GM12878 (cell line): ENCODE data around the gene HS3ST3A1. TPM values are rescaled to one million over a fixed set of nuclear protein-coding genes. Genes with fewer than 3 reads are reported as not detected.

Experiments
- ATAC-seq: fragments of 200-7000 bp; cut with Tn5 transposase; 3 replicates; pipeline ENCODE4 v1.9.1; 2020; ENCODE audit warnings: mild to moderate bottlenecking, moderate library complexity
- BruUV-seq: library from RNA; stranded (reverse); fragments of 400-500 nt; replicated peaks from 2 replicates; lab custom pipeline; 2021; lab: Mats Ljungman, UMichigan
- CTCF ChIA-PET: fragments of 300-600 bp; sonication (Branson Sonifier 250); formaldehyde crosslinking; extraction: SDS; loops from one replicate; lab custom pipeline; 2021; ENCODE audit warnings: inconsistent platforms; lab: Yijun Ruan, JAX
- POLR2A ChIA-PET: fragments of 350-600 bp; formaldehyde crosslinking; extraction: SDS; loops from one replicate; lab custom pipeline; 2021; ENCODE audit warnings: inconsistent platforms; lab: Charles Lee
- RAD21 ChIA-PET: fragments of 300-600 bp; sonication (Branson Sonifier 250); formaldehyde crosslinking; loops from one replicate; lab custom pipeline; 2023; ENCODE audit warnings: antibody characterized with exemption; ENCODE audit not compliant: unreplicated experiment; lab: Charles Lee
- SMC1A ChIA-PET: fragments of 300-600 bp; sonication (Branson Sonifier 250); formaldehyde crosslinking; loops from one replicate; lab custom pipeline; 2023; ENCODE audit not compliant: unreplicated experiment, uncharacterized antibody; lab: Charles Lee
- DNase-seq: peaks from one replicate; pipeline ENCODE4 v3.0.0-alpha.2; 2011; ENCODE audit warnings: low read depth, low spot score
- FAIRE-seq: peaks from 3 replicates; lab custom pipeline; 2011; peaks lifted over from hg19 to GRCh38; lab: Jason Lieb, UNC
- H2AFZ ChIP-seq: 2 replicates; pipeline ENCODE4 v1.6.0; 2011; ENCODE audit warnings: low read depth, low read length, control low read depth; ENCODE audit not compliant: control insufficient read depth
- H3K27ac ChIP-seq: 2 replicates; pipeline ENCODE4 v1.5.1; 2011; ENCODE audit warnings: control low read depth; ENCODE audit not compliant: control insufficient read depth, insufficient read depth
- H3K27me3 ChIP-seq, 2 experiments: replicated peaks in 1 of 2; 2 replicates each; pipeline versions ENCODE4 v1.6.0 to v1.6.1; 2011; ENCODE audit warnings: low read length in 1 of 2; ENCODE audit not compliant: control insufficient read depth in 2 of 2, insufficient read depth in 2 of 2
- H3K36me3 ChIP-seq, 2 experiments: 2 replicates each; pipeline ENCODE4 v1.5.1; 2011; ENCODE audit warnings: low read length in 1 of 2; ENCODE audit not compliant: control insufficient read depth in 2 of 2, insufficient read depth in 2 of 2
- H3K4me1 ChIP-seq: 2 replicates; pipeline ENCODE4 v1.6.1; 2011; ENCODE audit warnings: mild to moderate bottlenecking, low read length, moderate library complexity, mixed read lengths; ENCODE audit not compliant: control insufficient read depth, insufficient read depth
- H3K4me2 ChIP-seq: 2 replicates; pipeline ENCODE4 v1.6.0; 2011; ENCODE audit warnings: control low read depth; ENCODE audit not compliant: control insufficient read depth, insufficient read depth
- H3K4me3 ChIP-seq: fragments of 200-600 bp; sonication (generic); 2 replicates; pipeline ENCODE4 v1.5.1; 2016
- H3K79me2 ChIP-seq: 2 replicates; pipeline ENCODE4 v1.6.0; 2011; ENCODE audit warnings: low read length; ENCODE audit not compliant: control insufficient read depth, insufficient read depth
- H3K9ac ChIP-seq: 2 replicates; pipeline ENCODE4 v1.8.0; 2011; ENCODE audit warnings: low read length, control low read depth, mixed read lengths; ENCODE audit not compliant: control insufficient read depth, insufficient read depth
- H3K9me3 ChIP-seq: replicated peaks from 3 replicates; pipeline ENCODE4 v1.5.1; 2011; ENCODE audit warnings: mild to moderate bottlenecking, low read length; ENCODE audit not compliant: control insufficient read depth, insufficient read depth
- H4K20me1 ChIP-seq: 2 replicates; pipeline ENCODE4 v1.6.0; 2011; ENCODE audit not compliant: control insufficient read depth, insufficient read depth
- ATF7 ChIP-seq: fragments of 450-650 bp; IDR thresholded peaks from 2 replicates; pipeline ENCODE4 v1.6.1; 2016; ENCODE audit warnings: low read depth, mild to moderate bottlenecking
- BMI1 ChIP-seq: fragments of 450-650 bp; IDR thresholded peaks from 2 replicates; pipeline ENCODE4 v1.6.1; 2016; ENCODE audit warnings: mild to moderate bottlenecking, moderate library complexity, borderline replicate concordance
- CBFB ChIP-seq: IDR thresholded peaks from 2 replicates; pipeline ENCODE4 v1.6.1; 2016; ENCODE audit warnings: antibody characterized with exemption, low read depth
- E2F8 ChIP-seq: fragments of 450-650 bp; IDR thresholded peaks from 2 replicates; pipeline ENCODE4 v1.6.1; 2018; ENCODE audit warnings: mild to moderate bottlenecking, low read depth, moderate library complexity; ENCODE audit not compliant: partially characterized antibody
- HCFC1 ChIP-seq: fragments of 150-350 bp; IDR thresholded peaks from 2 replicates; pipeline ENCODE4 v1.6.1; 2014; ENCODE audit warnings: low read length
- IRF4 ChIP-seq: IDR thresholded peaks from 2 replicates; pipeline ENCODE4 v1.6.1; 2011; ENCODE audit warnings: low read depth, low read length
- LARP7 ChIP-seq: fragments of 450-650 bp; IDR thresholded peaks from 2 replicates; pipeline ENCODE4 v1.6.1; 2017; ENCODE audit warnings: mild to moderate bottlenecking
- NFYB ChIP-seq: IDR thresholded peaks from 2 replicates; pipeline ENCODE4 v1.6.1; 2011; ENCODE audit warnings: low read depth, mild to moderate bottlenecking, low read length, improper control_type of control experiment, moderate library complexity; ENCODE audit not compliant: insufficient read depth
- PKNOX1 ChIP-seq: fragments of 450-650 bp; IDR thresholded peaks from 2 replicates; pipeline ENCODE4 v1.6.1; 2016; ENCODE audit warnings: mild to moderate bottlenecking
- RUNX3 ChIP-seq: IDR thresholded peaks from 2 replicates; pipeline ENCODE4 v1.6.1; 2012; ENCODE audit warnings: low read length, inconsistent platforms
- SMC3 ChIP-seq: IDR thresholded peaks from 2 replicates; pipeline ENCODE4 v1.6.1; 2011; ENCODE audit warnings: low read length, improper control_type of control experiment, borderline replicate concordance
- TARDBP ChIP-seq: IDR thresholded peaks from 2 replicates; pipeline ENCODE4 v1.6.1; 2016; ENCODE audit warnings: borderline replicate concordance
- TCF3 ChIP-seq: IDR thresholded peaks from 2 replicates; pipeline ENCODE4 v1.6.1; 2012; ENCODE audit warnings: low read depth, mild to moderate bottlenecking, low read length, borderline replicate concordance; ENCODE audit not compliant: insufficient read depth
- TCF7 ChIP-seq: IDR thresholded peaks from 2 replicates; pipeline ENCODE4 v1.6.1; 2014; ENCODE audit warnings: antibody characterized with exemption, borderline replicate concordance
- ZNF207 ChIP-seq: fragments of 450-650 bp; IDR thresholded peaks from 2 replicates; pipeline ENCODE4 v1.6.1; 2014; ENCODE audit warnings: antibody characterized with exemption, mild to moderate bottlenecking, borderline replicate concordance
- ZNF24 ChIP-seq: fragments of 450-650 bp; IDR thresholded peaks from 2 replicates; pipeline ENCODE4 v1.6.1; 2017; ENCODE audit warnings: antibody characterized with exemption, mild to moderate bottlenecking
- ZNF622 ChIP-seq: fragments of 450-650 bp; IDR thresholded peaks from 2 replicates; pipeline ENCODE4 v1.6.1; 2017; ENCODE audit warnings: mild to moderate bottlenecking, inconsistent platforms
- ZZZ3 ChIP-seq: IDR thresholded peaks from 2 replicates; pipeline ENCODE4 v1.6.1; 2011; ENCODE audit warnings: low read depth; ENCODE audit not compliant: control insufficient read depth, insufficient read length
- WGBS: methylation state at CpG from one replicate; pipeline ENCODE4 v1.1.6; 2016; ENCODE audit warnings: low lambda C conversion rate; ENCODE audit not compliant: insufficient replicate concordance, insufficient coverage; ENCODE audit errors: missing lambda C conversion rate; 5-methylcytosine and 5-hydroxymethylcytosine counted together
- in situ Hi-C: fragments of 300-500 bp; cut with MboI; formaldehyde crosslinking; loops from 9 replicates; pipeline ENCODE4 v1.14.3; 2018; ENCODE audit warnings: mixed read lengths
- intact Hi-C: fragments of 100-400 bp; cut with micrococcal nuclease; formaldehyde crosslinking; loops from one replicate; pipeline ENCODE4 v1.14.2; 2022; ENCODE audit not compliant: unreplicated experiment
- polyA plus RNA-seq, 11 experiments: library from polyadenylated mRNA; depleted of rRNA in 4 of 11; unstranded in 6 of 11; stranded (reverse) in 5 of 11; fragments of >200 nt; fragmentation: Nextera tagmentation in 4 of 11; fragmentation: Illumina TruSeq in 1 of 11; extraction: Ambion mirVana in 4 of 11; extraction: Trizol in 1 of 11; gene quantifications; 1 replicate in 1 of 11; 2 replicates in 10 of 11; pipeline versions ENCODE4 v1.2.1 to v1.2.3, GENCODE V29; 2011 to 2016; ENCODE audit warnings: inconsistent platforms in 2 of 11, missing spikeins in 2 of 11, low read depth in 1 of 11
- total RNA-seq, 4 experiments: library from RNA; depleted of rRNA in 3 of 4; stranded (reverse); fragments of >200 nt in 3 of 4; fragmentation: Illumina TruSeq in 1 of 4; extraction: Trizol in 1 of 4; gene quantifications; 2 replicates each; pipeline versions ENCODE4 v1.2.1 to v1.2.3, GENCODE V29; 2013 to 2021

HS3ST3A1 gene
- total and polyA plus RNA-seq, 10 of the 15 experiments (the other 5 are each of a cell fraction or from before 2014, with no cell fraction given): 0.24 to 0.26 TPM; not detected in 8

GRCh38 chr17:13616031-13616430 is 14.3 kb upstream of the HS3ST3A1 start:
- Histone ChIP-seq H3K4me3 (no peak overlapping the region), H3K4me2 (no peak overlapping the region), H3K9me3 (no peaks in the 10 kb centered on the region), H3K36me3 (no peaks in the 10 kb centered on the region), H3K79me2 (no peaks in the 10 kb centered on the region), H3K9ac (no peak overlapping the region), H3K27me3 (no peaks in the 10 kb centered on the region), H3K4me1 (no peaks in the 10 kb centered on the region), H2AFZ (no peak overlapping the region), H4K20me1 (no peaks in the 10 kb centered on the region), H3K27ac (no peak overlapping the region)
- no peak for DNase-seq
- in situ Hi-C loops: no loop called here
- no peak for ATAC-seq
- no peak for FAIRE-seq
- CTCF ChIA-PET: no interaction called here
- intact Hi-C loops: no loop called here
- POLR2A ChIA-PET: no interaction called here
- RAD21 ChIA-PET: no interaction called here
- BruUV-seq: no TSS peak
- SMC1A ChIA-PET: interaction anchor here (0.5 kb wide), 1 partner anchor 202 kb away, joined by 5 read pairs; no protein-coding TSS in a partner anchor
- 33% methylated on average over 5 of the region's 5 CpGs for WGBS
- TF ChIP-seq TARDBP (no peak), ZZZ3 (no peak), RUNX3 (no peak), LARP7 (no peak), E2F8 (no peak), SMC3 (no peak), ZNF622 (no peak), HCFC1 (no peak), NFYB (no peak), TCF3 (no peak), ZNF207 (no peak), CBFB (no peak), ATF7 (no peak), BMI1 (no peak), IRF4 (no peak), ZNF24 (no peak), PKNOX1 (no peak), TCF7 (no peak)
